ENCODE results near the gene RAB40A.

Gene RAB40A

DNA sequence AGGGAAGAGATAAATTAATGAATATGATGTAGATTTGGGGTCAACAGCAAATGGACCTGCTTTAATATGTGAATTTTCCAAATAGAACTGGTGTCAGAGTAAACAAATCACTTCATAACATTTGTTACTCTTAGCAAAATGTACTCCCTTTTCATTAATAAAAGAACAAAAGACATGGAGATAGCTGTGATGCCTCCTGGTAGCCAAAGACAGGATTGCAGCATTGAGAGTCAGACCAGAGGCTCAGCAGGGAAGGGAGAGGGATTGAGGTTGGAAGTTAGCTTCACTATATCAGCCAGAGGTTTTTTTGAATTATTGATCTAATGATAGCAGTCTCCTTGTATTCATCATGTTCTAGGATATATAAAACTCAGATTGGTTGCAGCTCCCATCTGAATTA is 17.4 kb upstream of the RAB40A start:
- no peaks in the 10 kb centered on the region for H3K9me3 ChIP-seq (ENCODE audit: control extremely low read depth in 1 of 5, control insufficient read depth in 4 of 5, insufficient read depth in 2 of 5, low read depth in 1 of 5, low read length in 4 of 5)
- H3K36me3 ChIP-seq (ENCODE audit: control insufficient read depth in 4 of 4, insufficient read depth in 4 of 4, low read length in 3 of 4): no peaks in the 10 kb centered on the region
- no peak overlapping the region for H3K27ac ChIP-seq (ENCODE audit: insufficient read depth in 1 of 2, low read depth in 1 of 2, low read length in 2 of 2, poor library complexity in 1 of 2, severe bottlenecking in 2 of 2)
- H3K27me3 ChIP-seq (replicated peaks in 2 of 5; ENCODE audit: control insufficient read depth in 4 of 5, insufficient read depth in 5 of 5, low read length in 4 of 5): no peaks in the 10 kb centered on the region
- ChIA-PET CTCF (interaction anchor here (0.7 kb wide), 1 partner anchor 93 kb away, joined by 4 read pairs; no protein-coding TSS in a partner anchor), POLR2A (no interaction called here)
- no peak for DNase-seq
- peaks cover 0 to 7% (median 0%) of the 10 kb centered on the region in 4 experiments for H3K4me1 ChIP-seq (ENCODE audit: control extremely low read depth in 1 of 4, control insufficient read depth in 4 of 4, insufficient read depth in 4 of 4, low read length in 3 of 4)
- H3K4me3 ChIP-seq (ENCODE audit: control insufficient read depth in 1 of 7, extremely low read depth in 1 of 7, insufficient read depth in 4 of 7, low read depth in 2 of 7, low read length in 6 of 7): no peak overlapping the region

- CTCF ChIA-PET: interaction anchor here (0.6 to 1.0 kb wide), 3 partner anchors 94 to 260 kb away, joined by 3 to 4 read pairs (median 3); no protein-coding TSS in a partner anchor
- H3K9me3 ChIP-seq (ENCODE audit: control extremely low read depth in 1 of 5, control insufficient read depth in 4 of 5, insufficient read depth in 2 of 5, low read depth in 1 of 5, low read length in 4 of 5): no peaks in the 10 kb centered on the region
- no peak overlapping the region for H3K27ac ChIP-seq (ENCODE audit: insufficient read depth in 1 of 2, low read depth in 1 of 2, low read length in 2 of 2, poor library complexity in 1 of 2, severe bottlenecking in 2 of 2)
- no peak overlapping the region for H3K4me3 ChIP-seq (ENCODE audit: control insufficient read depth in 1 of 7, extremely low read depth in 1 of 7, insufficient read depth in 4 of 7, low read depth in 2 of 7, low read length in 6 of 7)
- POLR2A ChIA-PET: no interaction called here
- no peaks in the 10 kb centered on the region for H3K27me3 ChIP-seq (replicated peaks in 2 of 5; ENCODE audit: control insufficient read depth in 4 of 5, insufficient read depth in 5 of 5, low read length in 4 of 5)
- H3K4me1 ChIP-seq (ENCODE audit: control extremely low read depth in 1 of 4, control insufficient read depth in 4 of 4, insufficient read depth in 4 of 4, low read length in 3 of 4): peaks cover 0 to 7% (median 0%) of the 10 kb centered on the region in 4 experiments
- DNase-seq: no peak
- H3K36me3 ChIP-seq (ENCODE audit: control insufficient read depth in 4 of 4, insufficient read depth in 4 of 4, low read length in 3 of 4): no peaks in the 10 kb centered on the region
Measured at GRCh38 chrX:103536071-103536470, 16.8 kb upstream of the RAB40A start.

GRCh38 chrX:103535206-103535605 is 15.9 kb upstream of the RAB40A start:
- Histone ChIP-seq H3K27me3 (replicated peaks in 2 of 5; ENCODE audit: control insufficient read depth in 4 of 5, insufficient read depth in 5 of 5, low read length in 4 of 5) (no peaks in the 10 kb centered on the region), H3K9me3 (ENCODE audit: control extremely low read depth in 1 of 5, control insufficient read depth in 4 of 5, insufficient read depth in 2 of 5, low read depth in 1 of 5, low read length in 4 of 5) (no peaks in the 10 kb centered on the region), H3K4me1 (ENCODE audit: control extremely low read depth in 1 of 4, control insufficient read depth in 4 of 4, insufficient read depth in 4 of 4, low read length in 3 of 4) (peaks cover 0 to 7% (median 0%) of the 10 kb centered on the region in 4 experiments), H3K36me3 (ENCODE audit: control insufficient read depth in 4 of 4, insufficient read depth in 4 of 4, low read length in 3 of 4) (no peaks in the 10 kb centered on the region), H3K27ac (ENCODE audit: insufficient read depth in 1 of 2, low read depth in 1 of 2, low read length in 2 of 2, poor library complexity in 1 of 2, severe bottlenecking in 2 of 2) (no peak overlapping the region), H3K4me3 (ENCODE audit: control insufficient read depth in 1 of 7, extremely low read depth in 1 of 7, insufficient read depth in 4 of 7, low read depth in 2 of 7, low read length in 6 of 7) (no peak overlapping the region)
- CTCF ChIA-PET: interaction anchor here (0.6 kb wide), 1 partner anchor 143 kb away, joined by 3 read pairs; no protein-coding TSS in a partner anchor
- 80% methylated on average over 1 of the region's 1 CpG for WGBS (ENCODE audit: insufficient coverage)
- POLR2A ChIA-PET: no interaction called here
- DNase-seq: no peak

- Histone ChIP-seq H3K4me1 (ENCODE audit: control extremely low read depth in 1 of 4, control insufficient read depth in 4 of 4, insufficient read depth in 4 of 4, low read length in 3 of 4) (peaks cover 0 to 7% (median 0%) of the 10 kb centered on the region in 4 experiments), H3K4me3 (ENCODE audit: control insufficient read depth in 1 of 7, extremely low read depth in 1 of 7, insufficient read depth in 4 of 7, low read depth in 2 of 7, low read length in 6 of 7) (peak overlapping the region in 5 of 7 experiments; percentile 37 to 77 (median 52)), H3K27ac (ENCODE audit: insufficient read depth in 1 of 2, low read depth in 1 of 2, low read length in 2 of 2, poor library complexity in 1 of 2, severe bottlenecking in 2 of 2) (no peak overlapping the region), H3K9me3 (ENCODE audit: control extremely low read depth in 1 of 5, control insufficient read depth in 4 of 5, insufficient read depth in 2 of 5, low read depth in 1 of 5, low read length in 4 of 5) (no peaks in the 10 kb centered on the region), H3K27me3 (replicated peaks in 2 of 5; ENCODE audit: control insufficient read depth in 4 of 5, insufficient read depth in 5 of 5, low read length in 4 of 5) (no peaks in the 10 kb centered on the region), H3K36me3 (ENCODE audit: control insufficient read depth in 4 of 4, insufficient read depth in 4 of 4, low read length in 3 of 4) (no peaks in the 10 kb centered on the region)
- ChIA-PET POLR2A (interaction anchor here (0.6 kb wide), 1 partner anchor 153 kb away, joined by 4 read pairs; no protein-coding TSS in a partner anchor), CTCF (interaction anchor here (0.8 to 1.2 kb wide), 4 partner anchors 24 to 179 kb away, joined by 3 to 5 read pairs (median 3); no protein-coding TSS in a partner anchor)
- DNase-seq: peak; percentile 54 to 80 (median 70)
- WGBS (ENCODE audit: insufficient coverage): 31% methylated on average over 8 of the region's 15 CpGs
Measured at GRCh38 chrX:103533511-103534216, 14.4 kb upstream of the RAB40A start.

DNA sequence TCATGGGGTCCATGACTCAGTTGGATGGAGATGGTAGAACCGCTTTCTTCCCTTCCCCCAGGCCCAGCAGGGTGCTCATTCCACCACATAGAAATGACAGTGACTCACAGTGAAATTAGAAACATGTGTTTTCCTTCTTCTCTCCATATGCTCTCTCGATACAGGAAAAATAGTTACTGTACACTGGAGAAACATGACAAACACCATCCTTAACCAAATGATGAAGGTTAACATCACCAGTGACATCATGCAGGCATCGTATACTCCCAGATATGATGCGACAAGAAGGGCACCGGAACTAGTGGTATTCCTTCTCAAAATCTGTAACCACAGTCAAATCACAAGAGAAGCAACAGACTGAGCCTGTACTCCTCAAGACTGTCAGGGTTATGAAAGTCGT is 11.7 kb upstream of the RAB40A start:
- Histone ChIP-seq H3K9me3 (ENCODE audit: control extremely low read depth in 1 of 5, control insufficient read depth in 4 of 5, insufficient read depth in 2 of 5, low read depth in 1 of 5, low read length in 4 of 5) (no peaks in the 10 kb centered on the region), H3K27ac (ENCODE audit: insufficient read depth in 1 of 2, low read depth in 1 of 2, low read length in 2 of 2, poor library complexity in 1 of 2, severe bottlenecking in 2 of 2) (no peak overlapping the region), H3K36me3 (ENCODE audit: control insufficient read depth in 4 of 4, insufficient read depth in 4 of 4, low read length in 3 of 4) (no peaks in the 10 kb centered on the region), H3K4me3 (ENCODE audit: control insufficient read depth in 1 of 7, extremely low read depth in 1 of 7, insufficient read depth in 4 of 7, low read depth in 2 of 7, low read length in 6 of 7) (no peak overlapping the region), H3K27me3 (replicated peaks in 2 of 5; ENCODE audit: control insufficient read depth in 4 of 5, insufficient read depth in 5 of 5, low read length in 4 of 5) (peaks cover 0 to 3% (median 0%) of the 10 kb centered on the region in 5 experiments), H3K4me1 (ENCODE audit: control extremely low read depth in 1 of 4, control insufficient read depth in 4 of 4, insufficient read depth in 4 of 4, low read length in 3 of 4) (peaks cover 0 to 7% (median 0%) of the 10 kb centered on the region in 4 experiments)
- 69% methylated on average over 6 of the region's 6 CpGs for WGBS (ENCODE audit: insufficient coverage)
- ChIA-PET CTCF (no interaction called here), POLR2A (no interaction called here)
- DNase-seq: no peak

DNA sequence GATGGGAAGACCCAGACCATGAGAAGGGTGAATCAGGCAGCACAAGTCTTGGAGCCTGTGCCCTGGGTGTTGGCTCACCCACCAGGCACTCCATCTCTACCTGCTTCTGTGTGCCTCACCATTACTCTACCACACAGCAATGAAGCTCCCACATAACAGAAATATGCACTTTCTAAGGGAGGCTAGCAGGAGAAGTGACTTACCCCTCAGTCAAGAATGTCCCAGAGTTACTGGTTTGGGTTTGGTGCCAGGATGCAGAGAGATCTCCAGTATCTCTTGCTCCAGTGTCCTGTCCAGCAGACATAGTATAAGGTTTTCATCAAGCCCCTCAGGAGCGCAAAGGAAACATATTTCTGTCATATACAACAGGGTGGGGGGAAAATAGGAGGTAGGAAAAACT is 11.3 kb upstream of the RAB40A start:
- ChIA-PET POLR2A (no interaction called here), CTCF (no interaction called here)
- peaks cover 0 to 7% (median 0%) of the 10 kb centered on the region in 4 experiments for H3K4me1 ChIP-seq (ENCODE audit: control extremely low read depth in 1 of 4, control insufficient read depth in 4 of 4, insufficient read depth in 4 of 4, low read length in 3 of 4)
- WGBS (ENCODE audit: insufficient coverage): no CpG with 5 or more reads among the region's 1 CpG
- no peaks in the 10 kb centered on the region for H3K9me3 ChIP-seq (ENCODE audit: control extremely low read depth in 1 of 5, control insufficient read depth in 4 of 5, insufficient read depth in 2 of 5, low read depth in 1 of 5, low read length in 4 of 5)
- H3K27me3 ChIP-seq (replicated peaks in 2 of 5; ENCODE audit: control insufficient read depth in 4 of 5, insufficient read depth in 5 of 5, low read length in 4 of 5): peaks cover 0 to 3% (median 0%) of the 10 kb centered on the region in 5 experiments
- no peak overlapping the region for H3K27ac ChIP-seq (ENCODE audit: insufficient read depth in 1 of 2, low read depth in 1 of 2, low read length in 2 of 2, poor library complexity in 1 of 2, severe bottlenecking in 2 of 2)
- no peak overlapping the region for H3K4me3 ChIP-seq (ENCODE audit: control insufficient read depth in 1 of 7, extremely low read depth in 1 of 7, insufficient read depth in 4 of 7, low read depth in 2 of 7, low read length in 6 of 7)
- DNase-seq: no peak
- H3K36me3 ChIP-seq (ENCODE audit: control insufficient read depth in 4 of 4, insufficient read depth in 4 of 4, low read length in 3 of 4): no peaks in the 10 kb centered on the region

GRCh38 chrX:103529550-103529949 is 10.3 kb upstream of the RAB40A start:
- ChIA-PET POLR2A (no interaction called here), CTCF (no interaction called here)
- DNase-seq: no peak
- no peaks in the 10 kb centered on the region for H3K9me3 ChIP-seq (ENCODE audit: control extremely low read depth in 1 of 5, control insufficient read depth in 4 of 5, insufficient read depth in 2 of 5, low read depth in 1 of 5, low read length in 4 of 5)
- no peaks in the 10 kb centered on the region for H3K36me3 ChIP-seq (ENCODE audit: control insufficient read depth in 4 of 4, insufficient read depth in 4 of 4, low read length in 3 of 4)
- H3K27ac ChIP-seq (ENCODE audit: insufficient read depth in 1 of 2, low read depth in 1 of 2, low read length in 2 of 2, poor library complexity in 1 of 2, severe bottlenecking in 2 of 2): no peak overlapping the region
- peaks cover 0 to 3% (median 0%) of the 10 kb centered on the region in 5 experiments for H3K27me3 ChIP-seq (replicated peaks in 2 of 5; ENCODE audit: control insufficient read depth in 4 of 5, insufficient read depth in 5 of 5, low read length in 4 of 5)
- no CpG with 5 or more reads among the region's 3 CpGs for WGBS (ENCODE audit: insufficient coverage)
- H3K4me1 ChIP-seq (ENCODE audit: control extremely low read depth in 1 of 4, control insufficient read depth in 4 of 4, insufficient read depth in 4 of 4, low read length in 3 of 4): peaks cover 0 to 7% (median 0%) of the 10 kb centered on the region in 4 experiments
- H3K4me3 ChIP-seq (ENCODE audit: control insufficient read depth in 1 of 7, extremely low read depth in 1 of 7, insufficient read depth in 4 of 7, low read depth in 2 of 7, low read length in 6 of 7): no peak overlapping the region

Data from common myeloid progenitor, CD34-positive (primary cell).